GM15510 (cell line): Measurements from ENCODE around the gene GFY.

Experiments used
- POLR2A ChIP-seq: IDR thresholded peaks from 3 replicates; pipeline ENCODE4 v1.6.1; 2011; ENCODE audit warnings: borderline replicate concordance; ENCODE audit not compliant: insufficient read length; ENCODE audit errors: extremely low read depth

Gene GFY

GRCh38 chr19:49462492-49462891, 37.3 kb downstream of the GFY start:
- TF ChIP-seq POLR2A, result no peak

- no peak for TF ChIP-seq POLR2A
These were observed 39.0 kb downstream of the GFY start for GRCh38 chr19:49463960-49464740.

- TF ChIP-seq POLR2A, result no peak
These were observed 40.2 kb downstream of the GFY start for GRCh38 chr19:49465371-49465770.

- TF ChIP-seq POLR2A, result no peak
These were observed 43.0 kb downstream of the GFY start for GRCh38 chr19:49468199-49468598.

- no peak for TF ChIP-seq POLR2A
These were observed 43.7 kb downstream of the GFY start for GRCh38 chr19:49468746-49469447.

GRCh38 chr19:49469828-49470614, 44.8 kb downstream of the GFY start:
- peak; percentile 25 for TF ChIP-seq POLR2A

- no peak for TF ChIP-seq POLR2A
These were observed 45.4 kb downstream of the GFY start for GRCh38 chr19:49470615-49470978.

GRCh38 chr19:49472936-49473335, 47.7 kb downstream of the GFY start:
- TF ChIP-seq POLR2A, result no peak

GRCh38 chr19:49473868-49474541, 48.8 kb downstream of the GFY start, which contains the start of gene FLT3LG:
Gene FLT3LG (plus strand): TSS chr19:49474215. CDS start chr19:49474640, 425 bp downstream.
- TF ChIP-seq POLR2A, result peak; percentile 44

GRCh38 chr19:49474542-49474924, 49.3 kb downstream of the GFY start:
- no peak for TF ChIP-seq POLR2A

- no peak for TF ChIP-seq POLR2A
These were observed 50.2 kb downstream of the GFY start for GRCh38 chr19:49475191-49475917.

- no peak for TF ChIP-seq POLR2A
These were observed 51.0 kb downstream of the GFY start for GRCh38 chr19:49475995-49476880.
